SU-DHL-6 (cell line): ENCODE measurements around the gene TMEM63B.
"Not testable (repeated sequence)": the region's sequence is repeated elsewhere in the genome, so short reads cannot be mapped to it uniquely, and the experiment has no call there.

Experiments used
- EZH2phosphoT487 ChIP-seq: fragments of 200-600 bp; sonication (generic), shearing (Covaris generic); conservative IDR thresholded peaks from 2 replicates; pipeline ENCODE4 v1.6.1; 2018; ENCODE audit warnings: mild to moderate bottlenecking, antibody characterized with exemption, low read length, moderate library complexity, mixed read lengths
- TF ChIP-seq, protein P1 (sequence below): fragments of 200-600 bp; sonication (generic); IDR thresholded peaks from one replicate; pipeline ENCODE4 v1.5.1; 2017; ENCODE audit warnings: antibody characterized with exemption, mild to moderate bottlenecking, low read length, moderate library complexity; ENCODE audit not compliant: insufficient read depth, poor library complexity, severe bottlenecking

- TF ChIP-seq, protein P1, sequence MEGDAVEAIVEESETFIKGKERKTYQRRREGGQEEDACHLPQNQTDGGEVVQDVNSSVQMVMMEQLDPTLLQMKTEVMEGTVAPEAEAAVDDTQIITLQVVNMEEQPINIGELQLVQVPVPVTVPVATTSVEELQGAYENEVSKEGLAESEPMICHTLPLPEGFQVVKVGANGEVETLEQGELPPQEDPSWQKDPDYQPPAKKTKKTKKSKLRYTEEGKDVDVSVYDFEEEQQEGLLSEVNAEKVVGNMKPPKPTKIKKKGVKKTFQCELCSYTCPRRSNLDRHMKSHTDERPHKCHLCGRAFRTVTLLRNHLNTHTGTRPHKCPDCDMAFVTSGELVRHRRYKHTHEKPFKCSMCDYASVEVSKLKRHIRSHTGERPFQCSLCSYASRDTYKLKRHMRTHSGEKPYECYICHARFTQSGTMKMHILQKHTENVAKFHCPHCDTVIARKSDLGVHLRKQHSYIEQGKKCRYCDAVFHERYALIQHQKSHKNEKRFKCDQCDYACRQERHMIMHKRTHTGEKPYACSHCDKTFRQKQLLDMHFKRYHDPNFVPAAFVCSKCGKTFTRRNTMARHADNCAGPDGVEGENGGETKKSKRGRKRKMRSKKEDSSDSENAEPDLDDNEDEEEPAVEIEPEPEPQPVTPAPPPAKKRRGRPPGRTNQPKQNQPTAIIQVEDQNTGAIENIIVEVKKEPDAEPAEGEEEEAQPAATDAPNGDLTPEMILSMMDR: not testable (repeated sequence)
- not testable (repeated sequence) for TF ChIP-seq EZH2phosphoT487
These were observed 17.2 kb downstream of the TMEM63B start for GRCh38 chr6:44144536-44144935.
